ENCODE results near the gene LRG1. TPM values are rescaled to one million over a fixed set of nuclear protein-coding genes. Genes with fewer than 3 reads are reported as not detected.

LRG1 gene
- total RNA-seq, 1 experiment from 2014 or later, result 0.81 TPM

DNA sequence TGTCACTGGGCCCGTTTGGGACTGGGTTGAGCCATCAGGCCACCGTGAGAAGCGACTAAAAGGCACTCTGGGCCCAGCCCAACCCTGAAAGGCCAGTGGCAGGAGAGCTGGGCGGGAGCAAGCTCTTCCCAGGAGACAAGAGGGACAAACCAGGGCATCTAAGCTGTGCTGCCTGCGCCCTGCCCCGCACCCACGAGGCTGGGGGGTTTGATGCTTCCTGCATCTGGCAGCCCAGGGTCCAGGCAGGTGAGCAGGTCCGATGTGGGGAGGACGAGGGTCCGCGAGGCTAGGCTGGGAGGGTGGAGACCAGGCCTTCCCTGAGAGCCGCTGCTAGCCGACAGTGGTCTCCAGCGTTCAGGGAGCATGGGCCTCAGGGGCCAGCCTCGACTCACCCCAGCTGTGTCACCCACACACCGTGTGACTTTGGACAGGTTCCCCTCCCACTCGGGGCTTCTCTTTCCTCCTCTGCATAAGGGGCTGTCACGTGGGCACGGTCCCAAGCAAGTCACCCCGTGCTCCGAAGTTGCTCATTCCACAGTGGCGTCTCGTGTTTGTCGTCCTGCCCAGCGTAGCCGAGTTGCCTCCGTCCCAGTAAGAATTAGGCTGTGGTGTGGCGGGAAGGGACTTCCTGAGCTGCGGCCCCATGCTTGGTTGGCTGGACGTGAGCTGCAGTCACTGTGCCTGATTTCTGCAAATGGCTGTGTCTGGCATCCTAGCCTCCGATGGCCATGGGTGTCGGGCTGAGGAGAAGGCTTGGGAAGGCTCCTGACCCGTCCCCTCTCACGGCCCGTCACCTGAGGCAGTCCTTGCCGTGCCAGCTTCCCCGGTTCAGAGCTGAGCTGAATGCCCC, 37.3 kb downstream of the LRG1 start:
- TF ChIP-seq, protein P1, sequence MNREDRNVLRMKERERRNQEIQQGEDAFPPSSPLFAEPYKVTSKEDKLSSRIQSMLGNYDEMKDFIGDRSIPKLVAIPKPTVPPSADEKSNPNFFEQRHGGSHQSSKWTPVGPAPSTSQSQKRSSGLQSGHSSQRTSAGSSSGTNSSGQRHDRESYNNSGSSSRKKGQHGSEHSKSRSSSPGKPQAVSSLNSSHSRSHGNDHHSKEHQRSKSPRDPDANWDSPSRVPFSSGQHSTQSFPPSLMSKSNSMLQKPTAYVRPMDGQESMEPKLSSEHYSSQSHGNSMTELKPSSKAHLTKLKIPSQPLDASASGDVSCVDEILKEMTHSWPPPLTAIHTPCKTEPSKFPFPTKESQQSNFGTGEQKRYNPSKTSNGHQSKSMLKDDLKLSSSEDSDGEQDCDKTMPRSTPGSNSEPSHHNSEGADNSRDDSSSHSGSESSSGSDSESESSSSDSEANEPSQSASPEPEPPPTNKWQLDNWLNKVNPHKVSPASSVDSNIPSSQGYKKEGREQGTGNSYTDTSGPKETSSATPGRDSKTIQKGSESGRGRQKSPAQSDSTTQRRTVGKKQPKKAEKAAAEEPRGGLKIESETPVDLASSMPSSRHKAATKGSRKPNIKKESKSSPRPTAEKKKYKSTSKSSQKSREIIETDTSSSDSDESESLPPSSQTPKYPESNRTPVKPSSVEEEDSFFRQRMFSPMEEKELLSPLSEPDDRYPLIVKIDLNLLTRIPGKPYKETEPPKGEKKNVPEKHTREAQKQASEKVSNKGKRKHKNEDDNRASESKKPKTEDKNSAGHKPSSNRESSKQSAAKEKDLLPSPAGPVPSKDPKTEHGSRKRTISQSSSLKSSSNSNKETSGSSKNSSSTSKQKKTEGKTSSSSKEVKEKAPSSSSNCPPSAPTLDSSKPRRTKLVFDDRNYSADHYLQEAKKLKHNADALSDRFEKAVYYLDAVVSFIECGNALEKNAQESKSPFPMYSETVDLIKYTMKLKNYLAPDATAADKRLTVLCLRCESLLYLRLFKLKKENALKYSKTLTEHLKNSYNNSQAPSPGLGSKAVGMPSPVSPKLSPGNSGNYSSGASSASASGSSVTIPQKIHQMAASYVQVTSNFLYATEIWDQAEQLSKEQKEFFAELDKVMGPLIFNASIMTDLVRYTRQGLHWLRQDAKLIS (CRISPR knock-in tag; IDR thresholded peaks at IDR 0.05; ENCODE audit: borderline replicate concordance), result no peak
- no peak for TF ChIP-seq ZNF281 (CRISPR knock-in tag; IDR thresholded peaks at IDR 0.05)
- no peak for TF ChIP-seq OVOL2 (CRISPR knock-in tag; IDR thresholded peaks at IDR 0.05; ENCODE audit: borderline replicate concordance)
- no peak for TF ChIP-seq GABPB1 (CRISPR knock-in tag; IDR thresholded peaks at IDR 0.05)
- TF ChIP-seq JAZF1 (CRISPR knock-in tag; IDR thresholded peaks at IDR 0.05), result no peak
- TF ChIP-seq ZBTB43 (CRISPR knock-in tag; IDR thresholded peaks at IDR 0.05), result no peak
- no peak for TF ChIP-seq MXD4 (CRISPR knock-in tag; IDR thresholded peaks at IDR 0.05; ENCODE audit: borderline replicate concordance)
- no peak for TF ChIP-seq SMAD3 (CRISPR knock-in tag; IDR thresholded peaks at IDR 0.05; ENCODE audit: borderline replicate concordance)
- TF ChIP-seq EMX1 (CRISPR knock-in tag; IDR thresholded peaks at IDR 0.05), result no peak
- TF ChIP-seq RORB (CRISPR knock-in tag; IDR thresholded peaks at IDR 0.05), result no peak
- no peak for TF ChIP-seq TEAD1 (CRISPR knock-in tag; IDR thresholded peaks at IDR 0.05)
- no peak for TF ChIP-seq ZNF263 (CRISPR knock-in tag; IDR thresholded peaks at IDR 0.05; ENCODE audit: low read depth)
- TF ChIP-seq, protein P2, sequence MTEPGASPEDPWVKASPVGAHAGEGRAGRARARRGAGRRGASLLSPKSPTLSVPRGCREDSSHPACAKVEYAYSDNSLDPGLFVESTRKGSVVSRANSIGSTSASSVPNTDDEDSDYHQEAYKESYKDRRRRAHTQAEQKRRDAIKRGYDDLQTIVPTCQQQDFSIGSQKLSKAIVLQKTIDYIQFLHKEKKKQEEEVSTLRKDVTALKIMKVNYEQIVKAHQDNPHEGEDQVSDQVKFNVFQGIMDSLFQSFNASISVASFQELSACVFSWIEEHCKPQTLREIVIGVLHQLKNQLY (CRISPR knock-in tag; IDR thresholded peaks at IDR 0.05), result no peak
- TF ChIP-seq FOXP1 (CRISPR knock-in tag; IDR thresholded peaks at IDR 0.05; ENCODE audit: borderline replicate concordance), result no peak
- TF ChIP-seq, protein P3, sequence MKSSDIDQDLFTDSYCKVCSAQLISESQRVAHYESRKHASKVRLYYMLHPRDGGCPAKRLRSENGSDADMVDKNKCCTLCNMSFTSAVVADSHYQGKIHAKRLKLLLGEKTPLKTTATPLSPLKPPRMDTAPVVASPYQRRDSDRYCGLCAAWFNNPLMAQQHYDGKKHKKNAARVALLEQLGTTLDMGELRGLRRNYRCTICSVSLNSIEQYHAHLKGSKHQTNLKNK (CRISPR knock-in tag; IDR thresholded peaks at IDR 0.05), result no peak
- no peak for TF ChIP-seq CTCF (IDR thresholded peaks at IDR 0.05)
- TF ChIP-seq ZNF219 (CRISPR knock-in tag; IDR thresholded peaks at IDR 0.05; ENCODE audit: borderline replicate concordance), result no peak
- TF ChIP-seq ARID4B (CRISPR knock-in tag; IDR thresholded peaks at IDR 0.05; ENCODE audit: borderline replicate concordance), result no peak
- TF ChIP-seq TCF7 (CRISPR knock-in tag; IDR thresholded peaks at IDR 0.05; ENCODE audit: low read depth), result no peak
- peaks cover 10% of the 10 kb centered on the region for H3K27me3 Mint-ChIP-seq (ENCODE audit: low read depth)
- H3K4me1 Mint-ChIP-seq, result no peaks in the 10 kb centered on the region
- CTCF ChIA-PET, result interaction anchor here (1.2 to 6.7 kb wide), 2 partner anchors 22 to 150 kb away, joined by 3 to 38 read pairs; no protein-coding TSS in a partner anchor
- H3K4me3 Mint-ChIP-seq, result no peak overlapping the region
- no peak for DNase-seq (ENCODE audit: low spot score)
- H3K36me3 Mint-ChIP-seq, result peaks cover 18% of the 10 kb centered on the region
- POLR2A ChIA-PET, result no interaction called here
- no peak overlapping the region for H3K27ac Mint-ChIP-seq
- no peak for ATAC-seq
- no peaks in the 10 kb centered on the region for H3K9me3 Mint-ChIP-seq

All from WTC11 (cell line).